K562 (cell line): ENCODE results near the gene ASCC1. TPM values are rescaled to one million over a fixed set of nuclear protein-coding genes. Genes with fewer than 3 reads are reported as not detected.

ENCODE experiments used
- ATAC-seq: fragments of 200-7000 bp; cut with Tn5 transposase; 3 replicates; pipeline ENCODE4 v1.9.1; 2020; ENCODE audit warnings: moderate library complexity
- BruUV-seq: library from RNA; stranded (reverse); fragments of 400-500 nt; replicated peaks from 2 replicates; lab custom pipeline; 2021; lab: Mats Ljungman, UMichigan
- CTCF ChIA-PET: fragments of 300-600 bp; formaldehyde crosslinking; extraction: SDS; loops from one replicate; lab custom pipeline; 2021; ENCODE audit warnings: low intra/inter-chr PET ratio; lab: Yijun Ruan, JAX
- POLR2A ChIA-PET: fragments of 300-600, 350-650 bp; sonication (Branson Sonifier 250); formaldehyde crosslinking; extraction: SDS; loops from one replicate; lab custom pipeline; 2021; ENCODE audit warnings: antibody characterized with exemption, inconsistent platforms; lab: Yijun Ruan, JAX
- DNase-seq, 4 experiments: peaks; one replicate each; pipeline versions ENCODE4 v3.0.0 to v3.0.0-alpha.2; 2011 to 2018; ENCODE audit warnings: low spot score in 3 of 4, mixed read lengths in 3 of 4; ENCODE audit errors: extremely low read depth in 1 of 4
- FAIRE-seq: peaks from 2 replicates; lab custom pipeline; 2011; peaks lifted over from hg19 to GRCh38; lab: Jason Lieb, UNC
- H2AFZ ChIP-seq: 2 replicates; pipeline ENCODE4 v1.6.0; 2011; ENCODE audit warnings: low read depth, low read length, control low read depth, inconsistent platforms
- H3K27ac ChIP-seq: fragments of 200-600 bp; 3 replicates; pipeline ENCODE4 v1.8.0; 2011; ENCODE audit warnings: low read depth, mild to moderate bottlenecking, control low read depth, inconsistent platforms, low read length, moderate library complexity, mixed read lengths; ENCODE audit errors: extremely low read depth
- H3K27me3 ChIP-seq, 2 experiments: fragments of 300-600 bp in 1 of 2; 2 replicates in 1 of 2; 3 replicates in 1 of 2; pipeline versions ENCODE4 v1.6.0 to v1.8.0; 2011; ENCODE audit warnings: inconsistent platforms in 2 of 2, low read length in 2 of 2, mild to moderate bottlenecking in 1 of 2, mixed read lengths in 1 of 2, moderate library complexity in 1 of 2; ENCODE audit not compliant: control insufficient read depth in 2 of 2, insufficient read depth in 2 of 2
- H3K36me3 ChIP-seq: fragments of 300-600 bp; 3 replicates; pipeline ENCODE4 v1.8.0; 2011; ENCODE audit warnings: mild to moderate bottlenecking, low read length, inconsistent platforms; ENCODE audit not compliant: control insufficient read depth, insufficient read depth
- H3K4me1 ChIP-seq, 2 experiments: fragments of 200-600 bp in 1 of 2; replicated peaks in 1 of 2; 2 replicates in 1 of 2; 3 replicates in 1 of 2; pipeline versions ENCODE4 v1.5.1 to v1.8.0; 2011; ENCODE audit warnings: inconsistent platforms in 2 of 2, low read length in 2 of 2, mild to moderate bottlenecking in 1 of 2, mixed read lengths in 1 of 2, moderate library complexity in 1 of 2; ENCODE audit not compliant: control insufficient read depth in 2 of 2, insufficient read depth in 2 of 2
- H3K4me2 ChIP-seq: 2 replicates; pipeline ENCODE4 v1.6.1; 2011; ENCODE audit warnings: low read length, control low read depth, inconsistent platforms, mixed read lengths; ENCODE audit not compliant: insufficient read depth
- H3K4me3 ChIP-seq: fragments of 200-600 bp; sonication (generic), shearing (Covaris generic); 2 replicates; pipeline ENCODE4 v1.5.1; 2016; ENCODE audit warnings: control low read depth, inconsistent platforms
- H3K79me2 ChIP-seq: fragments of 200-600 bp; 3 replicates; pipeline ENCODE4 v1.8.0; 2011; ENCODE audit warnings: low read length, inconsistent platforms; ENCODE audit not compliant: control insufficient read depth, insufficient read depth
- H3K9ac ChIP-seq, 2 experiments: 2 replicates each; pipeline versions ENCODE4 v1.6.0 to v1.6.1; 2011; ENCODE audit warnings: low read depth in 2 of 2, low read length in 2 of 2, control low read depth in 1 of 2, inconsistent platforms in 1 of 2, mild to moderate bottlenecking in 1 of 2, mixed read lengths in 1 of 2; ENCODE audit not compliant: insufficient read depth in 1 of 2
- H3K9me1 ChIP-seq: one replicate; pipeline ENCODE4 v1.6.0; 2011; ENCODE audit warnings: inconsistent platforms, mild to moderate bottlenecking, low read length, moderate library complexity; ENCODE audit not compliant: control insufficient read depth, insufficient read depth
- H3K9me3 ChIP-seq: replicated peaks from 2 replicates; pipeline ENCODE4 v1.5.1; 2011; ENCODE audit warnings: low read depth, low read length, inconsistent platforms; ENCODE audit not compliant: control insufficient read depth, insufficient read depth
- H4K20me1 ChIP-seq: replicated peaks from 2 replicates; pipeline ENCODE4 v1.6.1; 2011; ENCODE audit warnings: low read length, inconsistent platforms, mixed read lengths; ENCODE audit not compliant: control insufficient read depth, insufficient read depth
- ATF7 ChIP-seq: fragments of 450-650 bp; IDR thresholded peaks from 2 replicates; pipeline ENCODE4 v1.7.1; 2014; ENCODE audit warnings: mild to moderate bottlenecking, moderate library complexity
- BCLAF1 ChIP-seq, 2 experiments: fragments of 450-650 bp in 1 of 2; IDR thresholded peaks; 2 replicates each; pipeline ENCODE4 v1.6.1; 2011 to 2017; ENCODE audit warnings: low read depth in 2 of 2, antibody characterized with exemption in 1 of 2, borderline replicate concordance in 1 of 2, low read length in 1 of 2, mild to moderate bottlenecking in 1 of 2, mixed read lengths in 1 of 2; ENCODE audit not compliant: control insufficient read depth in 1 of 2
- CREB3 ChIP-seq: fragments of 450-650 bp; conservative IDR thresholded peaks from 2 replicates; pipeline ENCODE4 v1.6.1; 2016; ENCODE audit warnings: missing genetic modification characterization, low read depth, mild to moderate bottlenecking, missing compliant biosample characterization, moderate library complexity
- CTBP1 ChIP-seq: fragments of 450-650 bp; IDR thresholded peaks from 2 replicates; pipeline ENCODE4 v1.6.1; 2016; ENCODE audit warnings: borderline replicate concordance
- FUS ChIP-seq: fragments of 200-400 bp; formaldehyde crosslinking; optimal IDR thresholded peaks from 2 replicates; pipeline ENCODE3; 2017; ENCODE audit warnings: low read depth, low read length
- KAT7 ChIP-seq: sonication (generic); formaldehyde crosslinking; IDR thresholded peaks from 2 replicates; pipeline ENCODE4 v1.8.0; 2022; ENCODE audit warnings: missing genetic modification reagents, mild to moderate bottlenecking, borderline replicate concordance
- KLF10 ChIP-seq: fragments of 250-450 bp; sonication (Bioruptor Pico); IDR thresholded peaks from 2 replicates; pipeline ENCODE4 v1.6.1; 2021; ENCODE audit warnings: matching md5 sums
- MAFG ChIP-seq: fragments of 450-650 bp; conservative IDR thresholded peaks from 2 replicates; pipeline ENCODE4 v1.6.1; 2016; ENCODE audit warnings: missing genetic modification characterization, missing compliant biosample characterization
- MYNN ChIP-seq, 2 experiments: sonication (generic); formaldehyde crosslinking in 1 of 2; IDR thresholded peaks; 2 replicates each; pipeline versions ENCODE4 v1.5.0 to v1.6.1; 2016 to 2020; ENCODE audit warnings: antibody characterized with exemption in 1 of 2, missing genetic modification reagents in 1 of 2
- NCOR1 ChIP-seq: fragments of 450-650 bp; IDR thresholded peaks from 2 replicates; pipeline ENCODE4 v1.6.1; 2016; ENCODE audit warnings: mild to moderate bottlenecking, moderate library complexity
- NR2C2 ChIP-seq, 2 experiments: fragments of 200-800 bp in 1 of 2; sonication (Bioruptor generic) in 1 of 2; sonication (generic) in 1 of 2; formaldehyde crosslinking in 1 of 2; IDR thresholded peaks; 2 replicates each; pipeline versions ENCODE4 v1.6.1 to v1.8.0; 2016 to 2022; ENCODE audit warnings: mild to moderate bottlenecking in 1 of 2, missing compliant biosample characterization in 1 of 2, missing genetic modification characterization in 1 of 2, missing genetic modification reagents in 1 of 2
- SOX6 ChIP-seq: fragments of 450-650 bp; IDR thresholded peaks from 2 replicates; pipeline ENCODE4 v1.6.1; 2014; ENCODE audit warnings: mild to moderate bottlenecking
- TARDBP ChIP-seq: fragments of 450-650 bp; IDR thresholded peaks from 2 replicates; pipeline ENCODE4 v1.6.1; 2016
- TCFL5 ChIP-seq: fragments of 250-450 bp; sonication (Bioruptor Pico); conservative IDR thresholded peaks from 2 replicates; pipeline ENCODE4 v1.6.1; 2021; ENCODE audit warnings: mild to moderate bottlenecking, moderate library complexity, matching md5 sums
- UBTF ChIP-seq, 2 experiments: IDR thresholded peaks; 2 replicates each; pipeline ENCODE4 v1.6.1; 2012; ENCODE audit warnings: improper control_type of control experiment in 2 of 2, low read depth in 2 of 2, low read length in 2 of 2, borderline replicate concordance in 1 of 2
- WGBS: fragments of 100-300 bp; shearing (Covaris generic); methylation state at CpG from one replicate; pipeline ENCODE4 v1.1.6; 2016; ENCODE audit warnings: low coverage, mixed read lengths; ENCODE audit not compliant: insufficient coverage; ENCODE audit errors: missing lambda C conversion rate; 5-methylcytosine and 5-hydroxymethylcytosine counted together
- in situ Hi-C: fragments of 300-500 bp; cut with MboI; formaldehyde crosslinking; loops from 4 replicates; pipeline ENCODE4 v1.15.0; 2018; ENCODE audit warnings: inconsistent platforms, mixed read lengths
- intact Hi-C: fragments of 100-400 bp; cut with micrococcal nuclease; formaldehyde crosslinking; loops from 2 replicates; pipeline ENCODE4 v1.14.2; 2022
- polyA plus RNA-seq, 8 experiments: library from polyadenylated mRNA; depleted of rRNA in 4 of 8; stranded (reverse) in 5 of 8; unstranded in 3 of 8; fragments of >200 nt; fragmentation: Nextera tagmentation in 2 of 8; fragmentation: Illumina TruSeq in 1 of 8; extraction: Ambion mirVana in 2 of 8; extraction: Trizol in 1 of 8; gene quantifications; 2 replicates each; pipeline versions ENCODE4 v1.2.1 to v1.2.3, GENCODE V29; 2011 to 2014; ENCODE audit warnings: inconsistent platforms in 1 of 8, missing spikeins in 1 of 8
- total RNA-seq, 7 experiments: library from RNA; depleted of rRNA in 6 of 7; stranded (reverse); fragments of >200 nt in 6 of 7; fragmentation: Illumina TruSeq in 2 of 7; extraction: Trizol in 2 of 7; gene quantifications; 2 replicates each; pipeline versions ENCODE4 v1.2.1 to v1.2.3, GENCODE V29; 2011 to 2021; ENCODE audit warnings: low replicate concordance in 1 of 7

The ASCC1 gene
- total and polyA plus RNA-seq, 9 of the 15 experiments (the other 6 are each of a cell fraction or from before 2014, with no cell fraction given): 31.7 to 73.3 (median 52.8) TPM

DNA sequence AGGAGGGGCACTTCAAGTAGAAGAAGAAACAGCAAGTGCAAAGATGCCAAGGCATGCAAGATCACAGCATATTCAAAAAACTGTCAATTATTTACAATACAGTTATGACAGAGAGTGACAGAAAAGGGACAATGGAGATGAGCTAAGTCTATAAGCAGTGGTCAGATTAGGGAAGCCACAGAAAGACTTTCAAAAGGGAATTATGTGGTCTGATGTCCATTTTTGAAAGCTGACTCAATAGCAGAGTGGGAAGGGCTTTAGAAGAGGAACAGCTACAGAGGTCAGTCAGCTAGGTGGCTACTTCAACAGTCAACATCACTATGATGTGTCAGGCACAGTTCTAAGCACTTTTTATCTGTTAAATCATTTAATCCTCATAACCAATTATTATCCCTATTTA lies 82.6 kb downstream of the ASCC1 start (continued):
- TF ChIP-seq NR2C2 (CRISPR knock-in tag; IDR thresholded peaks at IDR 0.05): no peak
- TF ChIP-seq NR2C2 (tag; IDR thresholded peaks at IDR 0.05): no peak
- no peak for TF ChIP-seq MAFG (tag)
- TF ChIP-seq MYNN (IDR thresholded peaks at IDR 0.05): no peak
- TF ChIP-seq MYNN (CRISPR knock-in tag; IDR thresholded peaks at IDR 0.05): no peak

DNA sequence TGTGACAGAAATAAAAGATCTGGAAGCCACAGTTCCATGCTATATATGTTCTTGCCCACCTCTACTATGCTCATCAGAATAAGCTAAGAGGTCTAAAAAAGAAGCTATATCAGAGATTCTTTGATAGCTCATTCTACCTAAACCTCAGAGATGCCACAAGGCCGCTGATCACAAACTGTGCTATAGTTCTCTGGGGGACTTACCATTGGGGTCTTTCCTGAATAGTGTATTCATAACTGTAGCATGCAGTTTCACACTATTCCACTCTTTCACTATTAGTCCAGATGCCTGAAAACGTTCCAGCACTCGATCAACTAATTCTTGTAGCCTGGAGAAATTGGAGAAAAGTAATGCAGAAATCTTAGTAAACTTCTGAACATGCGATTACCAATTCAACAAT lies 83.2 kb downstream of the ASCC1 start:
- Histone ChIP-seq H3K9me1 (no peaks in the 10 kb centered on the region), H3K4me1 (peaks cover 0 to 9% of the 10 kb centered on the region in 2 experiments; a peak in 2 of 5 replicates), H3K36me3 (peaks cover 3% of the 10 kb centered on the region), H4K20me1 (no peaks in the 10 kb centered on the region), H3K79me2 (no peaks in the 10 kb centered on the region), H3K27me3 (no peaks in the 10 kb centered on the region), H3K9ac (no peak overlapping the region), H3K4me2 (no peak overlapping the region), H2AFZ (no peak overlapping the region), H3K27ac (no peak overlapping the region), H3K9me3 (no peaks in the 10 kb centered on the region), H3K4me3 (no peak overlapping the region)
- FAIRE-seq: no peak
- ChIA-PET POLR2A (interaction anchor here (0.5 to 1.3 kb wide), 4 partner anchors 14 to 814 kb away, joined by 3 to 7 read pairs (median 4); partner anchors contain the start of gene SLC29A3), CTCF (interaction anchor here (0.6 to 1.0 kb wide), 2 partner anchors 90 to 204 kb away, joined by 3 read pairs; no protein-coding TSS in a partner anchor)
- intact Hi-C loops: no loop called here
- WGBS: 61% methylated on average over 4 of the region's 4 CpGs
- in situ Hi-C loops: loop anchor here (10.0 kb wide), 1 partner anchor 202 kb away; no protein-coding TSS in a partner anchor
- no peak for DNase-seq
- BruUV-seq: no TSS peak
- no peak for ATAC-seq
- no peak for TF ChIP-seq UBTF (IDR thresholded peaks at IDR 0.05; ENCODE audit: borderline replicate concordance in 1 of 2, low read depth in 2 of 2, low read length in 2 of 2)
- no peak for TF ChIP-seq TARDBP
- no peak for TF ChIP-seq NCOR1
- no peak for TF ChIP-seq BCLAF1 (IDR thresholded peaks at IDR 0.05; ENCODE audit: borderline replicate concordance in 1 of 2, control insufficient read depth in 1 of 2, low read depth in 2 of 2, low read length in 1 of 2)
- no peak for TF ChIP-seq ATF7
- TF ChIP-seq CTBP1: no peak
- TF ChIP-seq KLF10 (CRISPR knock-in tag): no peak
- no peak for TF ChIP-seq CREB3
- no peak for TF ChIP-seq FUS
- TF ChIP-seq KAT7: no peak
- TF ChIP-seq TCFL5: no peak
- no peak for TF ChIP-seq SOX6
